Left forelimb (tissue), 1 donor: ENCODE results near the gene VPS16.
"Not testable (repeated sequence)": the region's sequence is repeated elsewhere in the genome, so short reads cannot be mapped to it uniquely, and the experiment has no call there.

Experiments
- DNase-seq: peaks from one replicate; pipeline ENCODE4 v3.0.0-alpha.2; 2018; ENCODE audit warnings: low spot score

Gene VPS16

DNA sequence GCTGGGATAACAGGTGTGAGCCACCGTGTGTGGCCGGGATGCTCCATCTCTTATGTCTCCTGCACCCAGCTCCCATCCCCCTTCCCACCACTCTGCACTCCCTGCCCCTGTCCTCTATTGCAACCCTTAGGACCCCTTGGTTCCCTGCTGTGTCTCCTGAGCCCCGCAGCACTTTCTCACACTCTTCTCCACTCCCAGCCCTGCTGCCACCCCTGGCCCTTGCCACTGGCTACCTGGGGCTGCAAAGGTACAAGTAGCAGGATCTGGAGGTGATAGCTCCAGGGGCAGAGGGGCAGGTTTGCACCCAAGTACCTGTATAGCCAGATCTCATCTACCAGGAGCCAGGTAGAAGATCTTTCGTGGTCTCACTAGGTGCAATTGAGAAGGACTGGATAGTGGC lies 33.5 kb upstream of the VPS16 start:
- DNase-seq: peak; percentile 33

DNA sequence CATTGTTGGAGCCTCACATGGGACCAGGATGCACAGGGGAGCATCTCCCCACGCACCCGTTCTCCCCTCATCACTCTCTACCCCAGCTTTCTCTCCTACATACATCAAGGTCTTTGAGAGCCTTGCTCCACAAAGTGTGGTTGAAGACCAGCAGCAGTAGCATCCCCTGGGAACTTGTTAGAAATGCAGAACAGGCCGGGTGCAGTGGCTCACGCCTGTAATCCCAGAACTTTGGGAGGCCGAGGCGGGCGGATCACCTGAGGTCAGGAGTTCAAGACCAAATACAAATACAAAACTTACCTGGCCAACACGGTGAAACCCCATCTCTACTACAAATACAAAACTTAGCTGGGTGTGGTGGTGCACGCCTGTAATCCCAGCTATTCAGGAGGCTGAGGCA lies 32.6 kb upstream of the VPS16 start:
- DNase-seq: peak; percentile 18

DNA sequence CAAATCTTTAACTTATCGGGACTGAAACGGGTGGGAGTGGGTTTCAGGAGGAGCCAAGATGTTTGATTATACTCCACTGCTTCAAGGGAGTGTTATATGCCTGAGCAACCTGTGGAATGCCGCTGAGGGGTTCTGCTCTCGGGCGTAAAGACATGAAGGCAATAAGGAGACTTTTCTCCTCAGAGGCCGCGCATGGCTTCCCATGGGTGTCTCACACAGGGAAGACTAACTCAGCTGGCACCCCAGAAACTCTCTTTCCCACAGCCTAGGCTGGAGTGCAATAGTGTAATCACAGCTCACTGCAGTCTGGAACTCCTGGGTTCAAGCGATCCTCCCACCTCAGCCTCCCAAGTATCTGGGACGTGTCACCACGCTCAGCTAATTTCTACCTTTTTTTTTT lies 30.9 kb upstream of the VPS16 start:
- DNase-seq: no peak

DNA sequence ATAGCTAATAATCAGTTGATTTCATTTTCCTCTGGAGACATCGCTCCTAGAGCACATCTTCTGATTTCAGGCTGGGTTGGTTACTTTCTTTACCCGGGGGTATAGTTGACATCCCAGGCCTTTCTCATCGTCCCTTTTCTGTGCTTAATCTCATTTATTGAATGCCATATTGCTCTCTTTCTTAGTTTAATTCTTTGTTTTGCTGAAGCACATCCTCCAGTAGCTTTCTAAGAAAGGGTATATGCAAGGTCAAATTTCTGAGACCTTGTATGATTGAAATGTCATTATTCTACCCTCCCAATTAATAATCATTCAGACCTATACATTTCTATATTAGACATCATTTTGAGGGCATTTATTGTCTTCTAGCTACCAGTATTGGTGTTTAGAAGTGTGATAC lies 28.4 kb upstream of the VPS16 start:
- no peak for DNase-seq

DNA sequence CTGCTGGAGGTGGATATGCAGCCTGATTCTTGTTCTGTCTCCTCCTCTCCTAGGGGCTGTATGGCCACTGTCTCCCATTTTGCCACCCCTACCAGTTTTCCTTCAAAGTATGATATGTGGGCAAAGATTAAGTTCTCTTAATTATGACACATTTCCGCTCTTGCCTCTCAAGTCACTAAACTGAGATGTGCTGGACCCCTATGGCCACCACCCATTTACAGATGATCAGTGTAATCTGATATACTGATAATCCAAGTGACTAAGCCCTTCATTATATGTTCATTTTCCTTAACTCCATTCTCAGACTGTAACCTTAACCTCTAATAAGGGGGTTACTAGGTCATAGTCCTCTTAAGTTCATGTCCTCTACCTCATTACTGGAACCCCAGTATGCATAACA lies 26.5 kb upstream of the VPS16 start:
- DNase-seq: no peak

DNA sequence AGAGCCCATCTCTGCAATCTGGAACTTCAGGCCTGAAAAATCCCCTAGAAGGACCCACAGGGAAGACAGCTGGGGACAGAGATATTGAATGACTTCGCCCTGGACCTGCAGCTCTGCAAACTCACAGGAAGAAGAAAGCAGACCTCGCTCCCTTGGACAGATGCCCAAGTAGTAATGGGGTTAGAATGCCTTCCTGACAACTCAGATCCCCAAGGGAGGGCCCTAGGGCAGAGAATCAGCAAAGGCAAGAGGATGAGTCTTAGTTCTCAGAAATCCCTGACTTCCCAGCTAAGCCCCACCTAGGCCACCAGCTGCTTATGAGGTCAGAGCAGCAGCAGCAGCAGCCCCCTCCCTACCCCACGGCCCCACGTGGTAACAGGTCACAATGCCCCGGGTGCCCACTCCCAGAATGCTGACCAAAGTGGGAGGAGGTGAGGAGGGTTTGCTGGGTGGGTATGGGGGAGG lies 25.9 kb upstream of the VPS16 start, which contains the start of gene C20orf141:
C20orf141 (plus strand) TSS at position 401 of the 465 bp plus-strand sequence. CDS start 198 bp downstream, outside the sequence.
- DNase-seq: no peak

DNA sequence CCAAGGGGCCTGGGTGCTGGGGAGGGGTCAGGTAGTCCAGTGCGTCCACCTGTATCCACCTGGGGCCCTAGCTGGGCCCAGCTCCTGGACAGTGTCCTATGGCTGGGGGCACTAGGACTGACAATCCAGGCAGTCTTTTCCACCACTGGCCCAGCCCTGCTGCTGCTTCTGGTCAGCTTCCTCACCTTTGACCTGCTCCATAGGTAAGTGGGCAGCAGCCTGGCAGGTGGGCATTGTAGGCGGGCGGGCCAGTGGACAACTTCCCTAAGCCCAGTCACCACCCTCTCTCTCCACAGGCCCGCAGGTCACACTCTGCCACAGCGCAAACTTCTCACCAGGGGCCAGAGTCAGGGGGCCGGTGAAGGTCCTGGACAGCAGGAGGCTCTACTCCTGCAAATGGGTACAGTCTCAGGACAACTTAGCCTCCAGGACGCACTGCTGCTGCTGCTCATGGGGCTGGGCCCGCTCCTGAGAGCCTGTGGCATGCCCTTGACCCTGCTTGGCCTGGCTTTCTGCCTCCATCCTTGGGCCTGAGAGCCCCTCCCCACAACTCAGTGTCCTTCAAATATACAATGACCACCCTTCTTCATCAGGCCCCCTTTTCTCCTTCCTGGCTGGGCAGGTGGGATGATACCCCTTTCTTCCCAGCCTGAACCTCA lies 25.2 kb upstream of the VPS16 start:
- no peak for DNase-seq

DNA sequence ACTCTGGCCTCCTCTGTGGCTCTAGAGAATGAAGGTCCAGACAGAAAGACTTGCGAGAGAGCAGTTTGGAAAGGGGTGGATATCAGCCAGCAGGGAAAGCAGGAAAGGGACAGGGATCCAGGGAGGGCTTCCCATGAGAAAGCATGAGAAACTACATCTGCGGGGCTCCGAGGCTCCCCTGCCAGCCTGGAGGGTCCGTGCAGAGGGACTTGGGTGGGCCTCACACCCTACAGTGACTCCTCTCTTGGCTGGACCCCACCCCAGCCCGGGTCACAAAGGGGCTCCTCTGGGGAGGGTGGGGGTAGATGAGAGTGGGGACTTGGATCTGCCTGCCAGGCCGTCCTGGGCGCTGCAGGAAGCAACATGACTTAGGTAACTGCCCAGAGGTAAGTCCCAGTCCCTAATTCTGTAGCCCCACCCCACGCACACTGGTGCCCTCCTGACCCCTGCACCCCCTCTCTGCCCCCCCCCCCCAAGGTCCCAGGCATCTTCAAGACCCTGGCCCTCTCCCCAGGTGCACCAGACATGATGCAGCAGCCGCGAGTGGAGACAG lies 24.4 kb upstream of the VPS16 start, which contains the start of gene TMEM239:
TMEM239 (plus strand) TSS at position 335 of the 553 bp plus-strand sequence; CDS start at position 526, 191 bp downstream.
- DNase-seq: no peak

DNA sequence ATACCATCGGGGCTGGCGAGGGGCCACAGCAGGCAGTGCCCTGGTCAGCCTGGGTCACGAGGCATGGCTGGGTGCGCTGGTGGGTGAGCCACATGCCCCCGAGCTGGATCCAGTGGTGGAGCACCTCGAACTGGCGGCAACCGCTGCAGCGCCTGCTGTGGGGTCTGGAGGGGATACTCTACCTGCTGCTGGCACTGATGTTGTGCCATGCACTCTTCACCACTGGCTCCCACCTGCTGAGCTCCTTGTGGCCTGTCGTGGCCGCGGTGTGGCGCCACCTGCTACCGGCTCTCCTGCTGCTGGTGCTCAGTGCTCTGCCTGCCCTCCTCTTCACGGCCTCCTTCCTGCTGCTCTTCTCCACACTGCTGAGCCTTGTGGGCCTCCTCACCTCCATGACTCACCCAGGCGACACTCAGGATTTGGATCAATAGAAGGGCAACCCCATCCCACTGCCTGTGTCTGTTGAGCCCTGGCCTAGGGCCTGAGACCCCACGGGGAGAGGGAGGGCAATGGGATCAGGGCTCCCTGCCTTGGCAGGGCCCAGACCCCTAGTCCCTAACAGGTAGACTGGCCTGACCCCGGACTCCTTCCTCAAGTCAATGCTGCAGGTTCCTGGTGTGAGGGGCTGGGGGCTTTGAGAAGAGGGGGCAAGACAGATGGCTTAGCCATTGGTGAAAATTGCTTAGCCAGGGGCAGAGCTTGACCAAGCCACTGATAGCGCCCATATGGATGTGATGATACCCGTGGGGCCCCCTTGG lies 23.8 kb upstream of the VPS16 start:
- no peak for DNase-seq

DNA sequence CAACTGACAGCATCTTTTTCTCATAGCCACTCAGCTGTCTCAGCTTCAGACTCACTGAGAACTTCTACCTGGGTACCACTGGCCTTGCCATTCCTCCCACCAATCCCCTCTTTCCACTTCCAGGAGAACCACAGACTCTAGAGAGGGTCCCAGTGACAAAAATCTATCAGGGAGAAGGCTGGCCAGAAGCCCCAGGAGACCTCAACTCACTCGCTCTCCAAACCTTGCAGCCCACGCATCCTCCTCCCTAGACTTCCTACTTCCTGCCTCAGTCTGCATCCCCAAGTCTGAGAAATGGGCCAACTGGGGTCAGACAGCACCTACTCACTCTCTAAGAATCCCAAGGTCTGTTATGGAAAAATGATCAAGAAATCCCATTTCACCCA lies 23.2 kb upstream of the VPS16 start:
- DNase-seq: no peak

DNA sequence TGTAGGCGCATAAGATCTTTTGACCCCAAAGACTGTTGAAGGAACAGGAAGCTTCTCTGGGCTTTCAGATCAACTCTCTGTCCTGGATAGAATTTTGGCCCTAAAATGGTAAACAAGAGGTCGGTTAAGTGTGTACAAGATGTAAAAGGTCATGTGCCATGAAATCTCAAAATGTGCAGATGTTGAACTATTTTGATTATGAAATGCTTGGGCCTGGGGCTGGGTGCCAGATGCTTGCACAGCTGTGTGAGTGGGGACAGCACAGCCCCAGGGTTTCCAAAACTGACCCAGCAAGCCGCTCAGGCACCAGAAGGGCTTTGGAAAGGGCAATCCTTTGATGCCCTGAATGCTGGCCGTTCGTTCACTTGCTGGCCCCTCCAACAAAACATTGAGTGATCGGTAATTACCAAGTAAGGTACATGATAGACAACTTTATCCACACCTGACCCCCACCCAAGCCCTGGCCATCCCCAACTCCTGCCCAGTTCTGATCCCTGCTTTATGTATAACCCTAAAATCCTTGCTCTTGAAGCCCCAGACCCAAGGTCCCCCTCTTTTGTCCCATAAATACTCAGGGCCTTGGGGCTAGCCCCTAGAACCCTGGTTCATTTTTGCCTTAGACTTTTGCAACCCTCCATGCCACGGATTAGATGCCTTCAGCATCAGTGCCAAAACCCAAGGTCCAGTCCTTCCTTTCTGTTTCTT lies 22.5 kb upstream of the VPS16 start:
- DNase-seq: no peak

DNA sequence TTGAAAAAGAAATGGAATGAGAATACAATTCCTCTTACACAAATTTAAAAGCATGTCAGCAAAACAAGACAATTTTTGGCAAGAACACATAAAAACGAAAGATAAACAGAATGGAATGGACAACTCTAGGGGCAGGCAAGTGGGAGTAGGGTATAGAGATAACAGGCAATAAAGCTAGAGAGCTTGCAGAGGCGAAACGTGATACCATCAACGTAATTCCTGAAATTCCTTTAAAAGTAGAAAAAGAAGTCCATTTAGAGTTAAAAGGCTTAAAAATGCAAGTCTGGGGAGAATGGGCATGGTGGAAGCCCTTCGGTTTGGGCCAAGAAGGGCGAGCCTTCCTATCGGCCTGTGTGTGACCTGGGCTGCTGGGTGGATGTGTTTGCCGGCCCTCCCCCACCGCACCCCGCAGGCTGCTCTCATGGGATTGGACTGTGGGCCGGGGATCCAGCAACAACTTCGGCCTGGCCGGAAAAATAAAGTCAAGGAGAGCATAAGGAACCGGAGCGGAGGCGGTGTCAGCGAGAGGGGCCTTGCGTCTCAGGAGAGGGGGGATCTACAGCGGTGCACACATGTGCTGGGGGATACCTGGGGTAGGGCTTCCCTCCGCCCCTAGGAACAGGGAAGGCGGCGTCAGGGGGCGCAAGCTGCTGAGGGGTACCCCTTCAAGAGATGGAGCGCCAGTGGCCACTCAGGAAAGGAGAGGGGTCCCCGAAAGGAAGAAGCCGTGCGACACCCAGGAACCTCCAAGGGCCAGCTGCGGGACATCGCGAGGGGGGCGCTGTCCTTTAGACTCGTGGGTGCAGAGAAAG lies 20.3 kb upstream of the VPS16 start:
- no peak for DNase-seq

DNA sequence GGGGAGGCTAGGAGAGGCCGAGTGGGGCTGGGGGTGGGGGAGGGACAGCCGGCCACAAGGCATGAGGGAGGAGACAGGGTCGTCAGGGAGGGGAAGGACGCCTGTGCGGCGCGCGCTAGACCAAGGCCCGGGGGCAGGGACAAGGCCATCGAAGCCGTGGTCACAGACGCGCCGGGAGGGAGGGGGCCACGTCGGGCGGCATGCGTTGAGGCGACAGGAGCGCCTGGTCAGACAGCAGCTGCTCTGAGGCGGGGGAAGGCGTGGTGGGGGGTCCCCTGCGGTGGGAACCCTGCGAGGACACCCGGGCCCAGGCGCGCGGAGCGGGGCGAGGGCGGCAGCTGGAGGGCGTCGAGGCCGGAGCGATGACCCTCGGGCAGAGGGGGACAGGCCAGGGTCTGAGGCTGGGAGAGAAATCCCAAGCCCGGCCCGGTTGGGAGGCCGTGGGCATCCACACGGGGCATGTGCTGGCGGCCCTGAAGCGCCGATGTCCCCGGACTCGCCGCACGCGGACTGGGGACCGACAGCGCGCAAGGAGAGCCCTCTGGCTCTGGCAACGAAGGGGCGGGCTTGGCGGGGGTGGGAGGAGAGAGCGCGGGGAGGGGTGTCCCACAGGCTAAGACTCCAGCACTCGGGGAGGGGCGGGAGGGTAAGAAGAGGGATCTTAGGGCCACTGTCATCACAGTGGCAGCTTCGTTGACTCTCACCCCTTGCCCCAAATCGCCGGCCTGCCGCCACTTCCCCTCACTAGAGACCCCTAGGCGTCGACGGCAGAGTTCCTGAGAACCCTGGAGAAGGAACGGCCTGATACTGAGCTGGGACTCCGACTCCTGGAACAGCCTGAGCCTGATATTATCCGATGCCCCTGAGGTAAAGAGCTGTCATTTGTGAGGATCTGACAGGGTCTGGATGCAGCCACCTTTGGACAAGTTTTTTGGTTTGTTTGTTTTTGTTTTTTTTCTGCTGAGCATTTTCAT lies 19.4 kb upstream of the VPS16 start:
- DNase-seq: no peak

DNA sequence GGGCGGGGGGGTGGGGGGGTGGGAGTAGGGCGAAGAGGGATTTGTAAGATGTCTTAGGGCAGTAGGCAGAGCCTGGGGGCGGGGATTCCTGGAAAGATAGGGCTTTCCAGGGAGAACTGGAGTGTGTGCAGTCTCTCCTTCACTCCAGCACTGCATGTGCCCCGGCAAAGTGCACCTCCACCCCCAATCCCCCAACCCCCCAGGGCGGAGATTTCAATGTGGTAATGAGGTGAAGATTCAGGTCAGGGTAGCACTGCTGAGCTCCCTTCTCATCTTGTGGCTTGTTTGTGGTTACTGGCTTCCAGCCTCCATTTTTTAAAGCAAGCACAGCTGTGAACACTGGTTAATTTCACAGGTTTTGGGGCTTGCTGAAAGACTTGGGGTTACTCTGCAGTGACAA lies 18.5 kb upstream of the VPS16 start:
- DNase-seq: no peak

DNA sequence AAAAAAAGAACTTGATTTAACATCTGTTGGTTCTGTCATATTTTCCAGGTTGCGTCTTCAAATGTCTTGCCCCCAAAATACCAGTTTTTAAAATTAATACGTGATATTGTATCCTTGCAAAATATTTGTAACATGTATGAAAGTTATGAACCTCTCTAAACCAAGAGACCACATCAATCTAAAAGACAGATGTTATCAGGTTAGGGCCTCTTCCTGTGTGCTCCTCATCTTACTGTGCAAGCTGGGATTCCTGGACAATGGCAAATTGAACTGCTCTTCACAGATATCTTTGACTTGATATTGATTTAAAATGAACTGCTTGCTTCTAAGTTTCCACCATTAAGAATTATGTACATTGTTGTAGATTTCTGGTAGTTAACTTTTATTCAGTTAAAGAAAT lies 14.8 kb upstream of the VPS16 start:
- DNase-seq: no peak

DNA sequence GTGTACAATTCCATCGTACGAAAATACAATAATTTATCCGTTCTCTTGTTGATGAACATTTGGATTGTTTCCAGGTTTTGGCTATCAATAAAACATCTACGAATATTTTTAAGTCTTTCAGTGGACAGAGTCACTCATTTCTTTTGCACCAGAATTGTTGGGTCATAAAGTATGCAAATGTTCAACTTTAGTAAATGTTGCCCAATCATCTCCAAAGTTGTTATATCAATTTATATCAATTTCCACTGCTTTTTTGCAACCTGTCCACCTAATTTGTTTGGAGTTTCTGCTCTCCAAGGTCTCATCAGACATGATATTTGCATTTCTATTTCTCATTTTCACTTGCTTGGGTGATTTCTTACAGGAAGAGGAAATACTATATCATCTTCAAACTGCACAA lies 13.9 kb upstream of the VPS16 start:
- DNase-seq: no peak

DNA sequence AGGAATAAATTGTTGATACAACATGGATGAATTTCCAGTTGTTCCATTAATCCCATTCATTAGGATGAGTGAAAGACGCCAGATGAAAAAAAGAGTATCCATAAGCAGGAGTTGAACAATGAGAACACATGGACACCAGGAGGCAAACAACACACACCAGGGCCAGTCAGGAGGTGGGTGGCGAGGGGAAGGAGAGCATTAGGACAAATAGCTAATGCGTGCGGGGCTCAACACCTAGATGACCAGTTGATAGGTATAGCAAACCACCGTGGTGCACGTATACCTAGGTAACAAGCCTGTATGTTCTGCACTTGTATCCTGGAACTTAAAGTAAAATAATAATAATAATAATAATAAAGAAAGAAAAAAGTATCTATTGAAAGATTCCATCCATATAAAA lies 11.2 kb upstream of the VPS16 start:
- no peak for DNase-seq

DNA sequence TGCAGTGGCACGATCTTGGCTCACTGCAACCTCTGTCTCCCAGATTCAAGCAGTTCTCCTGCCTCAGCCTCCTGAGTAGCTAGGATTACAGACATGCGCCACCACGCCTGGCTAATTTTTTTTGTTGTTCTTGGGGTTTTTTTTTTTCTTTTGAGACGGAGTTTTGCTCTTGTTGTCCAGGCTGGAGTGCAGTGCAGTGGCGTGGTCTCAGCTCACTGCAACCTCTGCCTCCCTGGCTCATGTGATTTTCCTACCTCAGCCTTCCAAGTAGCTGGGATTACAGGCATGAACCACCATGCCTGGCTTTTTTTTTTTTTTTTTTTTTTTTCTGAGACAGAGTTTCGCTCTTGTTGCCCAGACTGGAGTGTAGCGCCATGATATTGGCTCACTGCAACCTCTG lies 9.3 kb upstream of the VPS16 start:
- not testable (repeated sequence) for DNase-seq

DNA sequence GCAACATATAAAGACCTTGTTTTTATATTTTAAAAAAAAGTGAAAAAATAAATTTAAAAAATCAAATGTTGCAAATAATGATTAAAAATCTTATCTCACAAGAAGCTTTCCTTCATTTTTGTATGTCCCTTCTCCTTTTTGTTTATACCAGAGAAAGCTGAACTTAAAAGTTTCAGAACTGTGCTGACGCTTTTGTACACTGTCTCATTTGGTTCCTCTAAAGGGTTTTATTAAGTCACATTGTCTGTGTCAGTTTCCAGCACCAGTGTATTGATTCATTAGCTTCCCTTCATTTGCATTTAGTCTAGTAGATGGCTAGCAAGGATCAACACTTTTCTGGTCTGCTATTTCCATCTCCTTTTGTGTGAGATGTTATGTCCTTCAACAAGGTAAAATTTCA lies 6.8 kb upstream of the VPS16 start:
- no peak for DNase-seq

DNA sequence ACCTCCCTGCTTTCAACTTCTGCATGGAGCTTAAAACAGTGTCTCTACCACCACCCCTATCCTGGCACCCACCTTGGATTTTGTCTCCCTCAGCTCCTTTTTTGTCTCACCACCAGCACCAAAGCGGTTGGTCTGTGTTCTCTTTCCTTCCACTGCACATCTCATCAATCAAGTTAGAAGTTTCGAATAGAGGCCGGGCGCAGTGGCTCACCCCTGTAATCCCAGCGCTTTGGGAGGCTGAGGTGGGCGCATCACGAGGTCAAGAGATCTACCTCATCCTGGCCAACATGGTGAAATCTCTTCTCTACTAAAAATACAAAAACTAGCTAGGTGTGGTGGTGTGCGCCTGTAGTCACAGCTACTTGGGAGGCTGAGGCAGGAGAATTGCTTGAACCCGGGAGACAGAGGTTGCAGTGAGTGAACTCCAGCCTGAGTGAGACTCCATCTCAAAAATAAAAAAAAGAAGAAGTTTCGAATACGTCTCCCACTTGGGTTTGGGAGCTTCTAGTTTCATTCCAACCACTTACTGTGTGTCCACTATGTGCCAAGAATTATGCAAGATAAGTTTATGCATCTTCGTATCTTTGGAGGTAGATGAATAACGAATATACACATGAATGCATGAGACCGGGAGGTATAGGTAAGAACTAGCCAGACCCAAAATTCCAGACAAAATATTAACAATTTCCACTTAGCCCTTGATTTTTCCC lies 6.0 kb upstream of the VPS16 start:
- no peak for DNase-seq
